22Rv1 (cell line): ENCODE measurements around the gene TIMP3.

Source experiments
- ZFX ChIP-seq: fragments of 450-650 bp; IDR thresholded peaks from 2 replicates; pipeline ENCODE4 v1.6.1; 2017; ENCODE audit warnings: antibody characterized with exemption, borderline replicate concordance
- TF ChIP-seq, protein P1 (sequence below): fragments of 450-650 bp; IDR thresholded peaks from 2 replicates; pipeline ENCODE4 v1.5.1; 2017; ENCODE audit warnings: mild to moderate bottlenecking

DNA sequence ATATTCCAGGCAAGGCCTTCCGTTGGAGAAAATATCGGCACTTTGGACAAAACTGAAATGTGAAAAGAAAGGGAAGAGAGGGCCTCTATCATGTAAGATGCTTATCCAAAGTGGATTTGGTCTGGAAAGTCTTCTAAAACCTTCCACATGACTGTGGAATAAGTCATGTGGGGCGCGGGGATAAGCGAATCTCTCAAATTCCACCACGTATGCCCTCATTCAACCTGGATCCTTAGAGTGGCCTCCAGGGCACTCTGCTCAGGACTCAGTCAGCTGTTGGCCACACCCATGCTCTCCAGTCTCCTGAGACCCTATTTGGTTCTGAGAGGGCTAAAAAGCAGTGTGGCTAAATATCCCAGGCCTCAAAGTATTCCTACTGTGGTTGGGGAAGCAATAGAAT, 2.0 kb upstream of the TIMP3 start:
- TF ChIP-seq, protein P1, sequence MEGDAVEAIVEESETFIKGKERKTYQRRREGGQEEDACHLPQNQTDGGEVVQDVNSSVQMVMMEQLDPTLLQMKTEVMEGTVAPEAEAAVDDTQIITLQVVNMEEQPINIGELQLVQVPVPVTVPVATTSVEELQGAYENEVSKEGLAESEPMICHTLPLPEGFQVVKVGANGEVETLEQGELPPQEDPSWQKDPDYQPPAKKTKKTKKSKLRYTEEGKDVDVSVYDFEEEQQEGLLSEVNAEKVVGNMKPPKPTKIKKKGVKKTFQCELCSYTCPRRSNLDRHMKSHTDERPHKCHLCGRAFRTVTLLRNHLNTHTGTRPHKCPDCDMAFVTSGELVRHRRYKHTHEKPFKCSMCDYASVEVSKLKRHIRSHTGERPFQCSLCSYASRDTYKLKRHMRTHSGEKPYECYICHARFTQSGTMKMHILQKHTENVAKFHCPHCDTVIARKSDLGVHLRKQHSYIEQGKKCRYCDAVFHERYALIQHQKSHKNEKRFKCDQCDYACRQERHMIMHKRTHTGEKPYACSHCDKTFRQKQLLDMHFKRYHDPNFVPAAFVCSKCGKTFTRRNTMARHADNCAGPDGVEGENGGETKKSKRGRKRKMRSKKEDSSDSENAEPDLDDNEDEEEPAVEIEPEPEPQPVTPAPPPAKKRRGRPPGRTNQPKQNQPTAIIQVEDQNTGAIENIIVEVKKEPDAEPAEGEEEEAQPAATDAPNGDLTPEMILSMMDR, result no peak
- no peak for TF ChIP-seq ZFX
